ENCODE measurements around the gene KRTAP9-2. TPM values are rescaled to one million over a fixed set of nuclear protein-coding genes. Genes with fewer than 3 reads are reported as not detected.
"Not testable (repeated sequence)": the region's sequence is repeated elsewhere in the genome, so short reads cannot be mapped to it uniquely, and the experiment has no call there.

KRTAP9-2 gene
- polyA plus RNA-seq, 6 donors from 2014 or later = not detected

GRCh38 chr17:41251261-41251660 lies 24.8 kb downstream of the KRTAP9-2 start:
- H3K36me3 Mint-ChIP-seq = no peaks in the 10 kb centered on the region
- no peak for ATAC-seq (ENCODE audit: low read depth in 2 of 2)
- H3K4me1 Mint-ChIP-seq = peaks cover 17 to 27% (median 23%) of the 10 kb centered on the region in 3 donors
- DNase-seq = no peak
- H3K9me3 Mint-ChIP-seq = peaks cover 0 to 3% (median 0%) of the 10 kb centered on the region in 7 donors
- H3K27ac Mint-ChIP-seq = no peak overlapping the region
- no peak overlapping the region for H3K4me3 Mint-ChIP-seq
- peaks cover 8 to 32% (median 29%) of the 10 kb centered on the region in 3 donors for H3K27me3 Mint-ChIP-seq

- ATAC-seq (ENCODE audit: low read depth in 2 of 2) = no peak
- Mint-ChIP-seq H3K27ac (peak overlapping the region in 1 of 6 donors; percentile 71), H3K4me3 (no peak overlapping the region), H3K27me3 (peaks cover 32 to 61% (median 46%) of the 10 kb centered on the region in 3 donors), H3K36me3 (no peaks in the 10 kb centered on the region), H3K4me1 (peaks cover 10 to 18% (median 10%) of the 10 kb centered on the region in 3 donors), H3K9me3 (no peaks in the 10 kb centered on the region)
- no peak for DNase-seq
Measured at GRCh38 chr17:41254861-41255260, 28.4 kb downstream of the KRTAP9-2 start.

- not testable (repeated sequence) for ATAC-seq (ENCODE audit: low read depth in 2 of 2)
- peaks cover 37 to 54% (median 39%) of the 10 kb centered on the region in 3 donors for H3K27me3 Mint-ChIP-seq
- peak within 1 kb of the TSS in 2 of 6 donors; percentile 71 to 72 for H3K27ac Mint-ChIP-seq
Measured at GRCh38 chr17:41255381-41256290, 29.2 kb downstream of the KRTAP9-2 start, which contains the start of gene KRTAP9-9. Gene KRTAP9-9 (plus strand): TSS chr17:41255384.

GRCh38 chr17:41256291-41256685 lies 29.8 kb downstream of the KRTAP9-2 start:
- peaks cover 10 to 12% (median 10%) of the 10 kb centered on the region in 3 donors for H3K4me1 Mint-ChIP-seq
- DNase-seq (no peak), ATAC-seq (ENCODE audit: low read depth in 2 of 2) (no peak)
- H3K27ac Mint-ChIP-seq = no peak overlapping the region
- no peak overlapping the region for H3K4me3 Mint-ChIP-seq
- peaks cover 37 to 54% (median 38%) of the 10 kb centered on the region in 3 donors for H3K27me3 Mint-ChIP-seq
- peaks cover 0 to 4% (median 0%) of the 10 kb centered on the region in 7 donors for H3K9me3 Mint-ChIP-seq
- H3K36me3 Mint-ChIP-seq = no peaks in the 10 kb centered on the region

More at GRCh38 chr17:41255381-41256290, 29.2 kb downstream of the KRTAP9-2 start, which contains the start of gene KRTAP9-9:
- not testable (repeated sequence) for DNase-seq, H3K9me3 Mint-ChIP-seq, H3K36me3 Mint-ChIP-seq
- H3K4me1 Mint-ChIP-seq = peaks cover 10 to 12% (median 10%) of the 10 kb centered on the region in 3 donors
- peak within 1 kb of the TSS in 1 of 8 donors; percentile 43 for H3K4me3 Mint-ChIP-seq

GRCh38 chr17:41258406-41258805 lies 32.0 kb downstream of the KRTAP9-2 start:
- H3K27ac Mint-ChIP-seq = no peak overlapping the region
- H3K4me1 Mint-ChIP-seq = peaks cover 0 to 13% (median 13%) of the 10 kb centered on the region in 3 donors
- DNase-seq (no peak), ATAC-seq (ENCODE audit: low read depth in 2 of 2) (no peak)
- peaks cover 27 to 47% (median 42%) of the 10 kb centered on the region in 3 donors for H3K27me3 Mint-ChIP-seq
- H3K9me3 Mint-ChIP-seq = peaks cover 0 to 4% (median 0%) of the 10 kb centered on the region in 7 donors
- no peak overlapping the region for H3K4me3 Mint-ChIP-seq
- H3K36me3 Mint-ChIP-seq = no peaks in the 10 kb centered on the region

GRCh38 chr17:41263212-41263611 lies 36.8 kb downstream of the KRTAP9-2 start:
- Mint-ChIP-seq H3K27ac (peak overlapping the region in 2 of 6 donors; percentile 12 to 15), H3K36me3 (peaks cover 0 to 4% of the 10 kb centered on the region in 2 donors), H3K27me3 (peaks cover 29 to 35% (median 31%) of the 10 kb centered on the region in 3 donors), H3K4me3 (no peak overlapping the region), H3K9me3 (peaks cover 0 to 4% (median 0%) of the 10 kb centered on the region in 7 donors), H3K4me1 (peaks cover 0 to 13% (median 12%) of the 10 kb centered on the region in 3 donors)
- DNase-seq = no peak
- no peak for ATAC-seq (ENCODE audit: low read depth in 2 of 2)

GRCh38 chr17:41264599-41264998 lies 38.2 kb downstream of the KRTAP9-2 start:
- Mint-ChIP-seq H3K27ac (peak overlapping the region in 1 of 6 donors; percentile 33), H3K4me3 (no peak overlapping the region), H3K27me3 (peaks cover 19 to 31% (median 27%) of the 10 kb centered on the region in 3 donors), H3K4me1 (peaks cover 0 to 18% (median 12%) of the 10 kb centered on the region in 3 donors), H3K9me3 (peaks cover 0 to 5% (median 0%) of the 10 kb centered on the region in 7 donors), H3K36me3 (peaks cover 0 to 4% of the 10 kb centered on the region in 2 donors)
- DNase-seq (no peak), ATAC-seq (ENCODE audit: low read depth in 2 of 2) (no peak)

- H3K9me3 Mint-ChIP-seq = peaks cover 0 to 5% (median 0%) of the 10 kb centered on the region in 7 donors
- H3K27me3 Mint-ChIP-seq = peaks cover 19 to 31% (median 27%) of the 10 kb centered on the region in 3 donors
- H3K4me1 Mint-ChIP-seq = peaks cover 0 to 18% (median 12%) of the 10 kb centered on the region in 3 donors
- no peak within 1 kb of the TSS for H3K4me3 Mint-ChIP-seq
- ATAC-seq (ENCODE audit: low read depth in 2 of 2) (no peak), DNase-seq (no peak)
- H3K27ac Mint-ChIP-seq = peak within 1 kb of the TSS in 3 of 6 donors; percentile 32 to 78 (median 33)
- H3K36me3 Mint-ChIP-seq = peaks cover 0 to 4% of the 10 kb centered on the region in 2 donors
Measured at GRCh38 chr17:41265078-41265477, 38.6 kb downstream of the KRTAP9-2 start, which contains the start of gene KRTAP9-6. Gene KRTAP9-6 (plus strand): TSS chr17:41265378. CDS start chr17:41265378, 0 bp downstream.

GRCh38 chr17:41267711-41268110 lies 41.3 kb downstream of the KRTAP9-2 start:
- peaks cover 5 to 18% (median 10%) of the 10 kb centered on the region in 3 donors for H3K4me1 Mint-ChIP-seq
- H3K9me3 Mint-ChIP-seq = peaks cover 0 to 5% (median 0%) of the 10 kb centered on the region in 7 donors
- peaks cover 26 to 28% (median 27%) of the 10 kb centered on the region in 3 donors for H3K27me3 Mint-ChIP-seq
- DNase-seq (no peak), ATAC-seq (ENCODE audit: low read depth in 2 of 2) (no peak)
- H3K4me3 Mint-ChIP-seq = no peak overlapping the region
- no peak overlapping the region for H3K27ac Mint-ChIP-seq
- H3K36me3 Mint-ChIP-seq = peaks cover 0 to 4% of the 10 kb centered on the region in 2 donors

- Mint-ChIP-seq H3K27me3 (peaks cover 19 to 33% (median 25%) of the 10 kb centered on the region in 3 donors), H3K4me1 (peaks cover 2 to 14% (median 12%) of the 10 kb centered on the region in 3 donors), H3K27ac (peak overlapping the region in 1 of 6 donors; percentile 88)
- not testable (repeated sequence) for DNase-seq; H3K36me3 Mint-ChIP-seq; H3K4me3 Mint-ChIP-seq; ATAC-seq (ENCODE audit: low read depth in 2 of 2); H3K9me3 Mint-ChIP-seq
Measured at GRCh38 chr17:41271323-41271722, 44.9 kb downstream of the KRTAP9-2 start.

GRCh38 chr17:41271858-41272257 lies 45.4 kb downstream of the KRTAP9-2 start:
- no peaks in the 10 kb centered on the region for H3K36me3 Mint-ChIP-seq
- H3K27me3 Mint-ChIP-seq = peaks cover 19 to 35% (median 29%) of the 10 kb centered on the region in 3 donors
- peaks cover 0 to 5% (median 0%) of the 10 kb centered on the region in 7 donors for H3K9me3 Mint-ChIP-seq
- no peak for DNase-seq
- ATAC-seq (ENCODE audit: low read depth in 2 of 2) = no peak
- peak overlapping the region in 1 of 6 donors; percentile 88 for H3K27ac Mint-ChIP-seq
- H3K4me1 Mint-ChIP-seq = peaks cover 2 to 14% (median 14%) of the 10 kb centered on the region in 3 donors
- no peak overlapping the region for H3K4me3 Mint-ChIP-seq

- H3K9me3 Mint-ChIP-seq; H3K4me3 Mint-ChIP-seq; H3K36me3 Mint-ChIP-seq; ATAC-seq (ENCODE audit: low read depth in 2 of 2); DNase-seq: not testable (repeated sequence)
- peaks cover 2 to 14% (median 8%) of the 10 kb centered on the region in 3 donors for H3K4me1 Mint-ChIP-seq
- peaks cover 27 to 46% (median 39%) of the 10 kb centered on the region in 3 donors for H3K27me3 Mint-ChIP-seq
- H3K27ac Mint-ChIP-seq = peak within 1 kb of the TSS in 3 of 6 donors; percentile 27 to 66 (median 31)
Measured at GRCh38 chr17:41275648-41276190, 49.3 kb downstream of the KRTAP9-2 start, which contains the start of gene KRTAP9-7. Gene KRTAP9-7 (plus strand): TSS chr17:41275698. CDS start chr17:41275698, 0 bp downstream.
